Gastroesophageal sphincter (tissue), 3 donors: Measurements from ENCODE around the gene SRPX2.

Experiments used
- CTCF ChIP-seq, 4 experiments: fragments of 200-600 bp in 2 of 4; fragments of 450-650 bp in 2 of 4; sonication (generic) in 1 of 4; IDR thresholded peaks; one replicate each; pipeline ENCODE4 v1.5.1; 2017 to 2019; ENCODE audit warnings: antibody characterized with exemption in 4 of 4, mild to moderate bottlenecking in 2 of 4, moderate library complexity in 2 of 4
- EP300 ChIP-seq: sonication (generic); formaldehyde crosslinking; IDR thresholded peaks from one replicate; pipeline ENCODE4 v1.6.1; 2017; ENCODE audit warnings: antibody characterized with exemption, mild to moderate bottlenecking

DNA sequence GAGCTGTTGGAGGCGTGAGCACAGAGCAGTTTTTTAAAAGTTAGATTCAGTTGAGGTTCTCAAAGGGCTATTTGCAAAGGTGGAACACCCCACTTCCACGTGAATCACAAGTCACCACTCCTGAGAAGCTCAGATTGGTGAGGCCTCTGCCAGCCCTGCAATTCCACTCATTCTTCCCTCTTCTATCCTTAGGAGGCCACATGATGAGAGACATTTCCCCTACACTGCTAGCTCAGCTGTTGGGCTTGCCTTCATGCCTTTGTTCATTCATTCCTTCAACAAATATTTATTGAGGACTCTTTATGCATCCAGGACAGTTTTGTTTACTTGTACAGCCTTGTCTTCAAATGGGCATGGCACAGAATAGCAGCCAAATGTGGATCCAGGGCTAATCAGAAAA lies 3.7 kb downstream of the SRPX2 start:
- no peak for TF ChIP-seq CTCF (IDR thresholded peaks at IDR 0.05)
- TF ChIP-seq EP300 = no peak
